CMK (cell line): ENCODE data around the gene OMA1.
A peak's percentile ranks its signal among the peaks of the same experiment; 100 is the strongest.

ENCODE experiments used
- DNase-seq: peaks from one replicate; pipeline ENCODE4 v3.0.0-alpha.2; 2010; ENCODE audit warnings: low read depth

Gene OMA1

DNA sequence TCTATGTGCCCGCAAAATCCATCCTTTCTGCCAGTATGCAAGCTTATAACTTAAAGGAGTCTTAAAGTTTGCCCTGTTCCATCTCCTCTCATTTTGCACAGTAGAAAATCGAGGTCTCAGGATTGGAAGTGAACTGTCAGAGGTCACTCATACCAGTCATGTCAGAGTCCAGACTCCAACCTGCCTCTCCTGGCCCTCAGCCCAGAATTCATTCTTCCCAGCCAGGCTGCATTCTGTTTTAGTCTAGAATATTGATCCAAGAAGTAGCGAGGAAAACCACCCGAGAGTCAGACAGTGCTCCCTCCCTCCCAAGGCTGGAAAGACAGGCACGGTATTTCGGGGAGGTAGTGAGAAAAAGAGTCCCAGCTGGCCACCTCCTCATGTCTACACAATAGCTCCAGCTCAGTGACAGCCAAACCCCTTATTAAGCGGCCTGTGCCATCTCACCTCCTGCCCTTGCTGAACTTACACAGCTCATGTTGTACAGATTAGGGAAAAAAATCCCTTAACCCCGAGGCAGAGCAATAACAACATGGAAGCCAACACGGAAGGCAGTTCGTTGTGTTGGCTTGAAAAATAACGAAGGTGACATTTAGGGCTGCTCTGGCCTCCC, 89.4 kb downstream of the OMA1 start:
- no peak for DNase-seq

DNA sequence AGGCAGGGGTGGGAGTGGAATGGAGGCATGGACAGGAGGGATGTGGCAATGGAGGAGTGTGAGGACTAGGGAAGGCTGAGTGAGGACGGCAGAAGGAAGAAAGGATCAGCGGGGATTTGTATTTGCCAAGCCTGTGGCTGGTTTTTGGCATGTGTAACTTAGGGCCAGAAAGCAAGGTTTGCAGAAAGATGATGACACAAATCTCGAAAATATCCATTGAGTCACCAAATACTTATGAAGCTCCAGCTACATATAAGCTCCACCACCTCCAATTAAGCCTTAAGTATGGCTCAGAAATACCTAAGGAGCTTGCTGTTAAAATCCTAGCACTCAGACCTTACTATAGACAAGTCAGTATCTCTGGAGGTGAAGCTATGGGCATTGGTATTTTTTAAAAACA, 90.1 kb downstream of the OMA1 start:
- DNase-seq = no peak

DNA sequence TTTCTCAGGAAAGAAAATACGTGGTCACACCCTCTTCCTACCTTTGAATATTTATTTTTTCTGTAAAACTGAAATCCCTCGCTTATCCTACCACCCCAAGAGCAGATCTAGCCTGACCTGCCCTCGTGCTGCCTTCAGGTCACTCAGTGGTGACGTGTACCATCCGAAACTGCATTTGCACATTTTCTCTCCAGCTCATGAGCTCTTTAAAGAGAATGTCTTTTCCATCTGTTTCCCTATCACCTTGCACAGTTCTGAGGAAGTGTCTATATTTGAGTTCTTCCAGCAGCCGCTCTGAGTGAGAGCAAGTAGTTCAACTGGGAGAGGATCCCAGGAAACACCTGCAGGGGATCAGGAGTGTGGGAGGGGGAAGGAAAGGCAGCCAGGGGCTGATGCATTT, 91.7 kb downstream of the OMA1 start:
- DNase-seq = no peak

DNA sequence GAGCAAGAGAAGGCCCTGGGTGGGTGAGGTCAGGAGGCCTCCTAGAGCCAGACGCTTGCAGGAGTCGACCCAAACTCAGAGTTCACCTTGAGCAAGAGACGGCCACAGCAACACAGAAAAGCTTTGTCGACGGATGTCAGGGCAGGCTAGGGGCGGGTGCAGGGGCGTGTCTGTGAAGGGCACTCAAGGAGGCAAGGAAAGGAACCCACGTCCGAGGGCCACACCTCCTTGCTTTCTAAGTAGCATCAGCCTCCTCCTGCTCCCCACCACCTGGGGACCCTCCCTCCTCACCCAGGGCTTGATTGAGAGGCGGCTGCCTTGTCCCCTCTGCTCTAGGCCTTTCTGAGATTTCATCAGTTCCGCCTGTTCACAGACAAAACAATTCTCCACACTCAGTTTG, 92.1 kb downstream of the OMA1 start:
- DNase-seq = no peak

DNA sequence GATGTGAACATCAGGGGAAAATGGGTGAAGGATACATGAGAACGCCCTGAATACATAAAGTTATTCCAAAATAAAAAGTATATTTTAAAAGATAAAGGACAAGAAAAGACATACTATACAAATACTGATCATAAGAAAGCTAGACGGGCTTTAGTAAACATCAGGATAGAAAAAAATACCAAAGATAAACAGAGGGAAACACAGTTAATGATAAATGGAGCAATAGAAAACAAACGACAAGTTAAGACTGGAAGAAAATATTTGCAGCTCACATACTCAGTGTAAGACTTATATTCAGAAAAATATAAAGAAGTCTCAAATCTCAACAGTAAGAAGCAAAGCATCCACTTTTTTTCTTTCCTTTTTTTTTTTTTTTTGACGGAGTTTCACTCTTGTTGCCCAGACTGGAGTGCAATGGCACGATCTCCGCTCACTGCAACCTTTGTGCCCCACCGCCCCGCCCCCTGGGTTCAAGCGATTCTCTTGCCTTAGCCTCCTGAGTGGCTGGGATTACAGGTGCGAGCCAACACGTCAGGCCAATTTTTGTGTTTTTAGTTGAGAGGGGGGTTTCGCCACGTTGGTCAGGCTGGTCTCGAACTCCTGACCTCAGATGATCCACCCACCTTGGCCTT, 94.8 kb downstream of the OMA1 start:
- no peak for DNase-seq

DNA sequence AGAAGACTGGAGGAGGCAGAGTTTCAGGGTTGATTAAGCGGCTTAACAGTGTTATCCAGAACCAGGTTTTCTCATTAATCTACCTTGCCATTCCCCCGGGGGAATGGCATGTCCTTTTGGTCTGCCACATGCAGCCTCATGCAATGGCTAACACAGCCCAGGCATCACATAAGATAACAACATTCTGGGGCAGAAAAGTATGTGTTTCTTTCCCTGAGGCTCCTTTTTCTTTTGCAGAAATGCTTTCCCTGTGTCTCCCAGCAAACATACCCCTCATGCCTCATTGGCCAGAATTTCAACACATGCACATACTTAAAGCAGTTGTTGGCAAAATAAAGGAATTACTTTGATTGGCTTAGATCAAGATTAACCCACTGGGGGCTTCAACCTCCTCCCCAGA, 98.6 kb downstream of the OMA1 start:
- no peak for DNase-seq

DNA sequence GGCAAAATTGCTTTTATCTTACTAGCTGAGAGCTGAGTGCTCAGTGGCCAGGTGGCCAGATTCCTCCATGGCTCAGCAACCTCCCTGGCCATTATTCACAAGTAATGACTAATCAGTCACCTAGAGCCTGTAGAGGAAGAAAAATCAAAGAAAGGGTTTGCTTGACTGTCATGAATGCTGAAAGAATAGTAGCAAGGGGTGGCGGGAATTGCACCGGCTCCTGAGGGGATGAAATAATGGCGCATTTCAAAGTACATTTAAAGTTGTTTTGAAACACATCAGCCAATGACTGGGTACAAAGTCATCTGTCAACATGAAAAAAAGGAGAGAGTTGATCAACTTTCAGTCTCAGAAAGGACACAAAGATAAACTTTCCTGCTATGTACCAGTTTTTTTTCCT, 99.5 kb downstream of the OMA1 start:
- no peak for DNase-seq

DNA sequence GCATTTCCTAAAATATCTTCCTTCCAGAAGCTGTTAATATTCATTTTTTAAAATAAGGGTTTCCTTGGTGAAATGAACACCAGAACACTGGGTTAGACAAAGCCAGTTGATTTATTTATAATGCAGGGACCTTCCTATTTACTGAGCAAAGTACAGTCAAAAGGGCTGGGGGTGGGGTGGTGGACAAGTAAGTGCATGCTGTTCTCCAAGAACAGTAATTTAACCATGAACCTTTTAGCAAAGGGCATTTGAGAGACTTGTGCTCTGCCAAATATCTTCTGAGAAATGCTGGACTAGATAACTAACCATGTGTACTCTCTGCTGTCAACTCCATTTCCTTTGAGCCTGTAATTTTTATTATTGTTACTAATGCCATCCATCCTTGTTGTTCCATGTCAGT, 100.2 kb downstream of the OMA1 start:
- no peak for DNase-seq

DNA sequence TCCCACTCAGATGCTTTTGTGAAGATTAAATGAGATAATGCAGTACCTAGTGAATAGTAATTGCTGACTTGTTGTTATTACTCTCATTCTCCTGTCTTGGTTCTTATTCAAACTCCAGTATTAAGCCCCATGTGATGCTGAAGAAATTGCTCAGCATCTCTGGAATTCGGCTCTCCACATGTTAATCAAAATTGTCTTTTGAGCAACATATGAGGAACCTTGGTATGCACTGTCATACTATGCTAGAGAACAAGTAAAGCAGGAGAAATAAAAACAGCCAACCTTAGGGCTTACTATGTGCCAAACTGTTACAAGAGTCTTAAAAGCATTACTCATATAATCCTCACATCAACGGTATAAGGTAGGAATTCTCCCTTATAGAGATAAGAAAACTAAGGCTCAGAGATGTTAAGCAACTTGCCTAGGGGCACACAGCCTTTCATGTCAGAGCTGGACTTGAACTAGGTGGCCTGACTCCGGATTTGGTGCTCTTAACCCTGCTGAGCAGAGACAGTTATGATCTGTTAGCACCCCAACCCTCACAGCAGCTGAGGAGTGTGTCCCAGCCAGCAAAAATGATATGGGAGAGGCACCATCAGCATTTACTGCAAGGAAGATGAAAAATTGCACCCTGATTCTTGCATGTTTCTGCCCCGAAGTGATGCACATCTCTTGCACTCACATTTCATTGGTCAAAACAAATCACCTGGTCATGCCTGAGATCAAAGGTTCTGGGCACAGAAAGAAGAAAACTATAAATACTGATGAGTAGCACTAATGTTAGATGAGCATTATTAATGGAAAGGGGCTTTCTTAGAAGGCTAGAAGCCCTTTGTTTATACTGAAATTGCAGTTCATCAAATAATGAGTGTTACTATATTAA, 102.3 kb downstream of the OMA1 start:
- no peak for DNase-seq

DNA sequence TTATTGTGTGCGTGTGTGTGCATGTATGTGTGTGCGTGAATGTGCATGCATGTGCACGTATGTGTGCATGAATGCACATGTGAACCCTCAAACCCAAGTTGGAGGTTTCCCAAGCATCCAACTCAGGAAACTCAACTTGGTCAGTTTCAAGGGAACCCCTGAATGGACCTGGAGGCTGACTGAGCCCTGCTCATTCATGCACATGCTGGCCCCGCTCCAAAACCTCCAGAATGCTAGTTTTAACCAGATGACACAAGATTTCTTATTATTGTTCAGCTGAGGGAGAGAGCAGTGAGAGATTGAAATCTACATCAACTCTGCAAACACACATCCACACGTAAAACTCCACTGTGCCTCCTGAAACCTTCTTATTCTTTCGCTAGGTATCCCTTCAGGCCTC, 104.4 kb downstream of the OMA1 start:
- DNase-seq = no peak

DNA sequence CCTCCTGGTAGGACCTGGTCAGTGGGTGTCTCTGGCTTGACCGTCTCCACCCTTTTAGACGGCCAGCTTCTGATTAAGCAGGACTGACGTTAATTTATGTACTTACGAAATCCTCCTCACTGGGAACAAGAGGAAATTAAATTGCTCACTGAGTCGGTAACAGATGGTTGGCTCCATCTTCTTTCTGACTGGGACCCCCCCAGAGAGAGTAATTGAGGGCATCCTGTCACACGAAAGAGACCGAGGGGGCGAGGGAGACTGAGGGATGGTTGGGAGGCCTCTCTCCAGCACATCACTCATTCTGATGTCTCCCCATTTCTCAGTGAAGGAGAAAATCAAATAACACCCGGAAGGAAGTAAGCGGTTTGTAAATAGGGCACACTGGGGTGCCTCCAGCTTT, 104.8 kb downstream of the OMA1 start:
- DNase-seq = no peak

DNA sequence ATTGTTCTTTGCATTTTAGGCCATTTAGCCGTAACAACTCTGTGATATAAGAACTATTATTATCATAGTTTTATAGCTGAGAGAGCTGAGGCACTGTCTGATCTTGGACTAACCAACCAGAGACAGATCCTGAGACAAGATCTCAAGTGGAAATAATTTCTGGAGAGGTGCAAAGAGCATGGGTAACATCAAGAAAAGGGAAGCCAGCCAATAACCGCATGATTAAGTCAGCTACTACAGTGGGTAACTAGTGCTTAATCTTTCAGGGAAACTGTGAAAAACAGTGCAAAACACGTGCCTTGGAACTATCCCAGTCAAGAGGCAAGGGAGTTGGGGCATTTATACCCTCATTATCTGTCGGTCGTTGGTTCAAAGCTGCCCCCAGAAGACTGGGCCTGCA, 105.8 kb downstream of the OMA1 start:
- no peak for DNase-seq

DNA sequence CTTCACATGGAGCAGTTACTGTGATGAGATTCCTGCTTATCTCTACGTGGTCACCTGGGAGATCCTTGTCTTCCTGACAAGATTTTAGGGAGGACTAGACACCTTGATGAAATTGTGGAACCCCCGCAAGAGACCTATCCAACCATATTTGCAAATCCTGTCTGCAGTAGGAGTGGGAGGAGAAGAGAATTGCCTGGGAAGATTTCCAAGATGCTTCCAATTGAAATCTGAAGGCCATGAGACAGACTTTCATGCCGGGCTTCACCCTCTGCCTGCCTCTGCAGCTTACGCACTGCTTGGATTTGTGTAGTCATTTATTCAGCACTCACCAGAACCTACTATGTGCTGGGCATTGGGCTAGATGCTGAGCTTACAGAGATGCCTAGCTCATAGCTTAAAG, 106.6 kb downstream of the OMA1 start:
- no peak for DNase-seq

DNA sequence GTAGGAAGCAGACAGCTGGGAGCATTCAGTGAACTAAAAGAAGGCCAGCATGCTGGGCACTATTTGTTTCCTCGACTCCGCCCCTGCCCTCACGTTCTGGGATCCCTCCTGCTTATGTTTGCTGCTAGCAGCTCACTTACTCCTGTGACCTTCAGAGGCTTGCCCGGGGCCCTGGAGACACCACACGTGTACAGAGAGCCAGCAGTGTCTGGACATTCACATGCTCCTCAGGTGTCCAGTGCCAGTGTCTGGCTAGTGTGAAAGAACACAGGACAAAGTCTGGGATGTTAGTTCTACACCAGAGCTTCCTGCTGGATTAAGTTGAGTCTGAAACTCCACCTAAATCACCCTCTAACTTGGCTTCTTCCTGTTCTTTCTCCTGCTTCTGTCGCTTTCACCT, 108.1 kb downstream of the OMA1 start:
- DNase-seq = no peak

DNA sequence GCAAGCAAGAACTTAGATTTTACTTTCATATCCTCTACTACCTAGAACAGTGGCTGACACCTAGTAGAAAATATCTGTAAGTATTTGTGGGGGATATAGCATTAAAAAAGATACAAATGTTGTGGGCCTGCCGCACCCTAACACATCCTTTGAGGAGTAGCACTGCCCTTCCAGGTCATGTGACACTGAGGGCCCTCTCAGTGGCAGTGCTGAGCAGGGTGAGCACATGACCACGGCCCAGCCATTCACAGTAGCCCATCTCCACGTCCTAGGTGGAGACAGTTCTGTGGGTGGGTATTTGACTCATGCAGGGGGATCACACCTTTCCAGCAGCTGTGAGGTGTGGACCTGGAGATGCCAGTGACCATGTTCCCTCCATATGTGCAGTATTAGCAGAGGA, 108.9 kb downstream of the OMA1 start:
- no peak for DNase-seq

DNA sequence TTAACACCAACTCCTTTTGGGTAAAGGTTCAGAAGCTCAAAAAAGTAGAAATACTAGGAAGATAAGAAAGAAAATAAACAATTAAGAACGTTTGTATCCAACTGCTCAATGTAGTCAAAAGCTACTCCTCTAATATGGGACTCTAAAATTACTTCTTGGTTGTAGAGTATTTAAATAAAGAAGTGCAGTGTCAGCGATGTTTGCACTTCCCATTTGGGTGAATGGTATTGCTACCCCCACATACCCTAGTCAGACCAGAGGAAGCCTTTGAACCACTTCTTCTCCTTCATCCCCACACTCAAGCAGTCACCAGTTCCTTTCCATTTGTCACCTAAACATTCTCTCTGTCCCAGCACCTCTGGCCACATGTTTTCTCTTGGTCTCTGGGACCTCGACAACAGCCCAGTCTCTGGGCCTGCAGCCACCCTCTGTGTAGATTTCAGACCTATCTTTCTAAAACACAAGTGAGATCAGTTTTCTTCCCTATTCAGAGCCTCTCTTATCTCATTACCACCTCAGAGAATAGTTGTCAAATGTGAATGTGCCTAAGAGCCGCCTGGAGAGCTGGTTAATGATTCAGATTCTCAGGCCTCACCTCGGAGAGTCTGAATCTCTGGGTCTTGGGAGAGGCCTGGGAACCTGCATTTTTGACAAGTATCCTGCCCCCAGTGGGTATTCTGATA, 109.8 kb downstream of the OMA1 start:
- DNase-seq = peak; percentile 82

DNA sequence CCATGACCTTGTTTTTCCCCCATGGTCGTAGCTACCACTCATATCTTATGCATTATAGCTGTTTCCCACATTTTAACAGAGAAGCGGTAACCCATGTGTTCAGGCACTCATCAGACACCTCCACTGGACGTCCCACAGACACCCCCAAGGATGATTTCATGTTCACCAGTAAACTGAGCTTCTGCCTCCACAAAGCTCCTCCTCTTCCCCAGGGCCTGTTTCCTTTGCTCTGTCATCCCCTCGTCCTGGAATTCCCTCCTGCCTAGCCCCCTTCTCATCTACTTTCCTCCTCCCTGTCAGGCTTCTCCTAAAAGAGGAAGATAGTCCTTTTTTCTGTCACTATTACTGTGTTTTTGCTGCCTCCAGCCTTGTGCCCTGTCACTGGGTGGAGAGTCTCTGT, 111.2 kb downstream of the OMA1 start:
- DNase-seq = no peak

DNA sequence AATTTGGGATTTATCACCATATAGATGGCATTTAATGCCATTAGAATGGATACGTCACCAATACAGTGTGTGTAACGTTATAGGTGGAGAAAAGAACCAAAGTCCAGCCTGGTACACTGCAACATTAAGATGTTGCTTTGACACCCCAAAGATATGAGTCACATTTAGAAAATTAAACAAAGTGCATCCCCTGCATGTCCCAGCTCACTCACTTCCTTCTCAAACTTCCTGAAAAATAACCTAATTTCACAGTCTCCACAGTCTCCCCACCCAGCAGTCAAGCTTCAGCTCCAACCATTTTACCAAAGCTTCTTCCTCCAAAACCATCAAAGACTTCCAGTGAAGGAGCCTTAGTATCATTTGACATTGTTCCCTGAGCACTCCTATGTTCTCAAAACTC, 111.9 kb downstream of the OMA1 start:
- DNase-seq = no peak

DNA sequence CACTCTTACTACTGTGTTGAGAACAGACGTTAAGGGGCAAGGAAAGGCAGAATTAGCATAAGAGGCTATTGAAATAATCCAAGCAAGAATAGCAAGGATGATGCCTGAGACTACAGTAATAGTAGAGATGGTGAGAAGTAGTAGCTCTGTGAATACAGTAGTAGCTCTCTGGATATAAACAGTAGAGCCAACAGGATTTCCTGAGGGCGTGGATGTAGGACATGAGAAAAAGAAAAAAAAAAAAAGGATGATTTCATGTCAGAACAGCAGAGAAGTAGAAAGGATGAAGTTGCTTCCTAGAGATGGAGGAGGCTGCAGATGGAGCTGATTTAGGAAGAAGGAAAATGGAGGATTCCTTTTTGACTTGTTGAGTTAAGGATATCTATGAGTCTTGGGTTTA, 112.3 kb downstream of the OMA1 start:
- DNase-seq = no peak

DNA sequence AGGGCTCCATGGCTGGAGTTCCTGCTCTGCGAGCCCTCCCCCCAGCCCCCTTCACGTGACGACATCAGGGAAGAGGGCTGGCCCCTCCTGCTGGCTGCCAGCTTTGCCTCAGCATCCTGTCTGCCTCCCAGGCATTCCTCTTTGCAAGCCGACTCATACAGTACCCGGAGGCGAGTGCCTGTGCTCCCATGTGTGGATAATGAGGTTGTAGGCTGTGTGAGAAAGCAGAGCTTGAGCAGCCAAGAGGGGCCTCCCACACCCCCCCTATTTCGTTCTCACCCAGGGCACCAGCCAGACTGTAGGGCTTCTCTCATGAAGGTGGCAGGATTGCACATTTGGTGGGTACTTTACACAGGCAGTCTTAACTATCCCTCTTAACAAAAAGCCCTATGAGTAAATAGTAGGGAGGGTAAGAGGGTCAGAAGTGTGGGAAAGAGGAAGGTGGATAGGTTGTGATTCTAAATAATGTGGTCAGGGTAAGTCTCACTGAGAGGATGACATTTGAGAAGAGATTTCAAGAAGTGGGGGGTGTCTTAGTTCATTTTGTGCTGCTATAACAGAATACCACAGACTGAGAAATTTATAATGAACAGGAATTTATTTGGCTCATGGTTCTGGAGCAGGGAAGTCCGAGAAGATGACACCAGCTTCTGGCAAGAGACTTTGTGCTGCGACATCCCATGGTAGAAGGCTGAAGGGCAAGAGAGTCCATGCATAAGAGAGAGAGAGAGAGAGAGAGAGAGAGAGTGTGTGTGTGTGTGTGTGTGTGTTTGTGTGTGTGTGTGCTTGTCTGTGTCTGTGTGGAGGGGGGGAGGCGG, 113.5 kb downstream of the OMA1 start:
- DNase-seq = no peak

DNA sequence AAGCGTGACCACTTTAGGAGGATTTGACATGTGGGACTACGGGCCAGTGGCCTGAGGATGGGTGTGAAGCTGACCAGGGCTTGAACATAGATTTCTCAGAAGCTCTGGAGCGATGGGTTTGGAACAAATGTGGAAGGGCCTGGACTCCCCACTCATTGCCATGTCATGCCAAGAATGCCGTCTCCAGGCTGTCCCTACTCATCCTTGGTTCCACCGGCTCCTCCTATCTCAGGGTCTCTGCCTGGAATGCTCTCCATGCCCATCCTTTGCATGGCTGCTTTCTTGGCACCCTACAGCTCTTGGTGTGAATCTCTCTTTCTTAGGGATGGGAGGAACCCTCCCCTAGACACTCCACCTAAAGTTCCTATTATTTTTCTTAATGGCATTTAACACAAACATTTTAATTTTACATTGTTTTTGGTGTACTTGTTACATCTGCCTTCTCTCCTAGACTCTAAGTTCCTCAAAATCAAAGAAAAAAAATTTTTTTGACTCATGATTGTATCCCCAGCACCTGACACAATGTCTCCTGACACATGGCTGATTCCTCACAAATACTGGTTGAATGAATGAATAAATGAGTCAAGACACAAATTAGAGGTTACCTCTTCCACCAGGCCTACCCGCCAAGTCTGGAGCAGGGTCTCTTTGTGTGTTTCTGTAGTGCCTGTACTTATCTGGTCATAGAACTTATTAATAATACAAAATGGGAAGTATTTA, 114.5 kb downstream of the OMA1 start:
- DNase-seq = no peak
